GM12864 (cell line): ENCODE measurements around the gene MLLT3.

Source experiments
- DNase-seq: peaks from one replicate; pipeline ENCODE4 v3.0.0-alpha.2; 2011; ENCODE audit warnings: low read depth
- H3K4me3 ChIP-seq: 2 replicates; pipeline ENCODE4 v1.5.1; 2011; ENCODE audit warnings: mild to moderate bottlenecking, low read depth, low read length, control low read depth
- CTCF ChIP-seq: IDR thresholded peaks from 2 replicates; pipeline ENCODE4 v1.5.1; 2011; ENCODE audit warnings: low read depth, mild to moderate bottlenecking, moderate library complexity, low read length, control low read depth, inconsistent platforms; ENCODE audit errors: missing control alignments

The MLLT3 gene

GRCh38 chr9:20426019-20426418 lies 196.3 kb downstream of the MLLT3 start:
- no peak for TF ChIP-seq CTCF

GRCh38 chr9:20419533-20419932 lies 202.8 kb downstream of the MLLT3 start:
- no peak for DNase-seq
- no peak overlapping the region for H3K4me3 ChIP-seq
- no peak for TF ChIP-seq CTCF

More at GRCh38 chr9:20426019-20426418, 196.3 kb downstream of the MLLT3 start:
- no peak for DNase-seq
- H3K4me3 ChIP-seq: no peak overlapping the region

- no peak for DNase-seq
- H3K4me3 ChIP-seq: no peak overlapping the region
- no peak for TF ChIP-seq CTCF
These were observed 203.8 kb downstream of the MLLT3 start for GRCh38 chr9:20418485-20418884.

DNA sequence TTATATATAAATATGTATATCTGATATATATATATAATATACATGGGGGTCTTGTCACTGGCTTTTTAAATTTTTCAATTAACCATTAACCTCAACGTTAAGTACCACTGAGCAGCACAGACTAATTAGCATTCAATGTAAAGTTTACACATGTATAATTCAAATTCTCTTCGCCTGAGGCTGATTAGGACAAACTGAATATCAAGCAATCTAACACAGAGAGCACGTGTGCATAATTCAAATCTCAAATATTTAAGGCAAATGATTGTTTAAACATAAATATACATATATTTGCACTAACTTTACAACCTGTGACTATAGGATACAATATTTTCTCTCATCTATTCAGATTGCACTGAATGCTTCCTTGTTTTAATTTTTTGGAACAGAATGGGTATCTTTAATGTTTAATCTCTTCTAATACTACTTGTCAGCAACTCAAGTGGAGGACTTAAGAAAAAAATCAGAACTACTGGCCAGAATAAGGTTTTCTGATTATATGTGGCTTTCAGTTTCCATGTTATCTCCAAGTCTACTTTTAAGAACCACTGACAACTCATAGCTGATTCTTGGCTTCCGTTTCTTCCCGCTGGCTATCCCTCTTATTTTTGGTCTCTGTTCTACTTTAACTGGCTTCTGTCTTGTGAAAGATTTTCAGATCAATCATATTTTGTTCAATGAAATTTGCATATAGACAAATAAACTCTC lies 204.8 kb downstream of the MLLT3 start:
- DNase-seq: no peak
- TF ChIP-seq CTCF: no peak

DNA sequence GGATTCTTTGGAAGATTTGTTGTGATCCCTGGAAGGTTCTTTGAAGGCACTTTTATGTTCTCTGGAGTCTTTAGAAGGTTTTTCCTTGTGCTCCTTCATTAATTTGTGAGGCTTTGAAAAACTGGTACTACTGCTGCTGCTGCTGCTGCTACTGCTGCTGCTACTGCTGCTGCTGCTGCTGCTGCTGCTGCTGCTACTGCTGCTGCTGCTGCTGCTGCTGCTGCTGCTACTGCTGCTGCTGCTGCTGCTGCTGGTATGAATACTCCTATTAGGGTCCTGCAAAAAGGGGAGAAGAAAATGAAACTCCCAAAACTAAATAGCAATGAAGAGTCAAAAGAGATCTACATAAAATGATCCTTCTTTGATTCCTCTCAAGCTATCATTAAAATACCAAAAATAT lies 208.1 kb downstream of the MLLT3 start:
- no peak overlapping the region for H3K4me3 ChIP-seq
- TF ChIP-seq CTCF: no peak
- DNase-seq: no peak

More for the DNA sequence above, 204.8 kb downstream of the MLLT3 start:
- H3K4me3 ChIP-seq: no peak overlapping the region

DNA sequence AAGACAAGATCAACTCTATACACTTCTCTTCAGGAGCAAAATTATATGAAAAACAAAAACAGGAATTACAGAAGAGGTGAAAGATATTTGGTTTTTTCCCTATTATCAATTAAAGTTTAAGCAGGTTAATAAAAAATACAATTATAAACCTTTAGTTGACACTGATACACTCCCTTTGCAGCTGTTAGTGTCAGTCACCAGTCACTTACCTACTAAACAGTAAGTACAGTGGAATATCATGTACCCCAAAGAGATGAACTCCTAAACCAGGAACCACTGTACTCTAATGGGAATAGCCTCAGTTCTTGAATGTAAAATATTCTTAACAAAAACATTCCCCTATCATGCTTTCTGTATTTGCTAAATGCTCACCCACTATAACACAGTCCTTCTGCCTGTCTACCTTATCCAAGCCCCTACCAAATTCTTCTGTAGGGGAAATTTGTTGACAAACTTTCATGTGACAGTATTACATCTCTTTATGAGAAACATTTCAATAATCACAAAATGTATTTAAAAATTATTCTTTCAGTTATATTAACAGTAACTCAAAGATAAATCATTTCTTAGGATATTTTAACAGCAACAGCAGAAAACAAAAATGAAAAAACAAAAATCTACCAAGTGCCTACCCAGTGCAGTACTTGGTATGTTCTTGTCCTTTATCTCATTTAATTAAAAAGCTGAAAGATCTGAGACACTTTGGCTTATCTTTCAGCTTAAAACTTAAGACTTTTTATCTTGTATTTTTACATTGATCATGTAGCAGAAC lies 212.8 kb downstream of the MLLT3 start:
- TF ChIP-seq CTCF: no peak

DNA sequence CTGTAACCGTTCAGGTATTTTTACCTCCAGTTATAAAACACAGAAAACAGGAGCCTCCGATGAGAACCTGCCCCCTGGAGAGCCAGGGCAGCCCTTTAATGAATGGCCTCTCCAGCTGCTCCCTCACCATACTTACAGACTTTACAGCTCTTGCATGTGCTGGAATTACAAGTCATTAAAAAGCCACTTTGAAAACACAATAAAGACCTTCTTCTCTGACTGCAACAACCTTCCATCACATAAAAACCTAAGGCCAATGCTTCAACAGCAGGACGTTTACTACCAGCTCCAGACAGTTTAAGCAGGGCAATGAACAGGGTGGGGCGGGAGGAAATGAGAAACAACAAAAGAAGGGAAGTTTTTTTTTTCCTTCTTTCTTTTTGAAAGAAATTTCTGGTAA lies 213.8 kb downstream of the MLLT3 start:
- no peak for DNase-seq

More for the DNA sequence above, 212.8 kb downstream of the MLLT3 start:
- no peak overlapping the region for H3K4me3 ChIP-seq
- no peak for DNase-seq

More for the DNA sequence above, 213.8 kb downstream of the MLLT3 start:
- no peak for TF ChIP-seq CTCF
- H3K4me3 ChIP-seq: no peak overlapping the region
